Activated T-cell treated with anti-CD3 and anti-CD28 coated beads for 24 hours (primary cell): ENCODE data around the gene BPIFA3.
"Not testable (repeated sequence)": the region's sequence is repeated elsewhere in the genome, so short reads cannot be mapped to it uniquely, and the experiment has no call there.

Source experiments
- DNase-seq: peaks from one replicate; pipeline ENCODE4 v3.0.0-alpha.2; 2020; ENCODE audit warnings: low read depth

The BPIFA3 gene

GRCh38 chr20:33217052-33217451 lies at the start of gene BPIFA3:
BPIFA3 (plus strand) TSS chr20:33217352; CDS start chr20:33217537, 185 bp downstream.
- DNase-seq, result no peak

DNA sequence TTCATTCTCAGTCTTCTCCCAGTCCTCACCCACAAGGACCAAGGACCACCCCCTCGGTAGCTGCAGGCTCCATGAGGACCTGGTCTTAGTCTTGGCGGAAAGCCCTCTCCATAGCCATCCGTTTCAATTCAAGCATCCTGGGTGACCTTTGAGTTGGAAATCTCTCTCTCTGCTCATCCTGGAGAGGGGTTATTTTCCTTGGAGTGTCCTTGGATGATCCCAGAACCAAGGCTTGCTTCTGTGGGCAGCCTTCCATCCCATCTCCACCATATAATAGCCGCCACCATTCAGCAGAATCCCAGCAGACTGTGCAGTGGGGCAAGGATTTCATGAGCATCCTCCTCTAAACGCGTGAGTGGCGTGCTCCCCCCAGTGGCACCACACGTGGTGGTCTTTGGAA lies 49.3 kb upstream of the BPIFA3 start, which contains the start of gene BPIFA2:
Gene BPIFA2 (plus strand): TSS at position 301 of the 400 bp plus-strand sequence. CDS start 987 bp downstream, outside the sequence.
- DNase-seq, result no peak

DNA sequence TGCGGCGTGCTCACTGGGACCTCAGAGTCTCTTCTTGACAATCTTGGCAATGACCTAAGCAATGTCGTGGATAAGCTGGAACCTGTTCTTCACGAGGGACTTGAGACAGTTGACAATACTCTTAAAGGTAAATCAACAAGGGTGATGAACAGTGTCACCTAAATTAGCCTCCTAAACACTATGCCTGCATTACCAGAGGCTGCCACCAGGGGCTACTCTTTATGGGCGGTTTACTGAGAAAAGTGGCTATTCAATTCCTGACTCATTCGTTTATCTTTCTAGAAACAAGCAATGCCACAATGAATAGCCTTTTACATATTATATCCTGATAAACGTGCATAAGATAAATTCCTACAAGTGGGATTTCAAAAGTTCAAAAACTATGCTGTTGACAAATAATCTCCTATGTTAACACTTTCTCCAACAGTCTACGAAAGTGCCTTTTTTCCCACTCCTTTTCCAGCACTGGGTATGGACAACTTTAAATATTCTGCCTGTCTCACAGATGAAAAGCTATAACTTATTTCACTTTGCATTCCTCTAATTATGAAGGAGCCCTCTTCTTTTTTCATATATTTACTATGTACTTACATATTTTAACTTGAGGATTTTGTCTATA lies 47.9 kb upstream of the BPIFA3 start:
- DNase-seq, result no peak

DNA sequence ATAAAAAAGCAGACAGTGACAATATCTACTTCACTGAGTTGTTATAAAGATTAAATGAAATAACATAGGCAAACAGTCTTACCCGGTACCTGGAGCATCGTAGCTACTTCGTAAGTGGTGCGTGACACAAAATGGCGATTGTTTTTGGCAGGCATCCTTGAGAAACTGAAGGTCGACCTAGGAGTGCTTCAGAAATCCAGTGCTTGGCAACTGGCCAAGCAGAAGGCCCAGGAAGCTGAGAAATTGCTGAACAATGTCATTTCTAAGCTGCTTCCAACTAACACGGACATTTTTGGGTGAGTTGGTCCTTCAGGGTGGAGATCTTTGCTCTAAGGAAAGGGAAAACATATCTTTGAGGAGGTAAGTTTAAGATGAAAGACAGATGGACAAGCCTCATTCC lies 44.4 kb upstream of the BPIFA3 start:
- no peak for DNase-seq

GRCh38 chr20:33175123-33175522 lies 42.0 kb upstream of the BPIFA3 start:
- DNase-seq, result no peak

GRCh38 chr20:33176101-33176500 lies 41.1 kb upstream of the BPIFA3 start:
- no peak for DNase-seq

DNA sequence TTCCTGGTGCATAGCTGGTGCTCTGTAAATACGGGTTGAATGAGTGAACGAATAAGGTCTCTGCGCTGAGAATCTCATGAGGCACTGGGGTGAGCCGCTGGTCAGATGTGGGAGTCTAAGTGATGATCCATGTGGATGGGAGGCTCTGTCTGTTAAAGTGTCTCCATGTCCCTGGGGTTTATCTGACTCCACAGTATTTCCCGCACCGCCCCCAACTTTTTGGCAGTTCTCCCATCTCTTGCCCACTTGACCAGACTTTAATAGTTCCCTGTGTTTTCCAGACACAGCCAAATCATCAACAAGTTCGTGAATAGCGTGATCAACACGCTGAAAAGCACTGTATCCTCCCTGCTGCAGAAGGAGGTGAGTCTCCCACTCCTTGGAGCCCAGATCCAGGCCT lies 39.3 kb upstream of the BPIFA3 start:
- no peak for DNase-seq

DNA sequence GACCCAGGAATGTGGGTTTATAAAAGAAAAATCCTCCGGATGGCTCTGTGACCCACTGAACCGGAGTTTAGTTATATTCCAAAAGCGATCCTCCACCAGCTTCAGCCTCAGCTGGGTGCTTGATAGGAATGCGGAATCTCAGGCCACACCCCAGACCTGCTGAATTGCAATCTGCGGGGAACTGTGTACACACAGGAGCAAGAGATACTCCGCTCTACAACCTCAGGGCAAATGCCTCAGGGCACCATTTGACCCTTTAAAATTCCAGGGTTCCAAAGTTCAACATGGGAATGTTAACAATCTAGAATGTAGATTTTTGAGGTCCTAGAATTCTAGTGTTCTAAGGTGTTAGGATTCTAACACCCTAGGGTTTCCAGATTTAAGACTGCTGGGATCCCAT lies 38.4 kb upstream of the BPIFA3 start:
- DNase-seq, result no peak

DNA sequence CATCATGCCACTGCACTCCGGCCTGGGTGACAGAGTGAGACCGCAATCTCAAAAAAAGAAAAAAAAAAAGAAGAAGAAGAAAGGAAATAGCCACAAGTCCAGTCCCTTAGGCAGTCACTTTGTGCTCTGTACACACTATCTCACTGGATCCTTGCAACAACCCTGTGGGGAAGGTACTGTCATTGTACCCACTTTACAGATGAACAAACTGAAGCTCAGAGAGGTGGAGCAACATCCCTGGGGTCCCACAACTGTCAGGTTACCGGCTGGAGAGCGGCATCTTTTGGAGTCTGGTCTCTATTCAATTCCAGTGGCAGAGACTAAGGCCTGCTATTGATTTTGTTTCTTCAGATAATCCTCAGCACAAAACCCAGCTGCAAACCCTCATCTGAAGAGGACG lies 37.0 kb upstream of the BPIFA3 start:
- no peak for DNase-seq

DNA sequence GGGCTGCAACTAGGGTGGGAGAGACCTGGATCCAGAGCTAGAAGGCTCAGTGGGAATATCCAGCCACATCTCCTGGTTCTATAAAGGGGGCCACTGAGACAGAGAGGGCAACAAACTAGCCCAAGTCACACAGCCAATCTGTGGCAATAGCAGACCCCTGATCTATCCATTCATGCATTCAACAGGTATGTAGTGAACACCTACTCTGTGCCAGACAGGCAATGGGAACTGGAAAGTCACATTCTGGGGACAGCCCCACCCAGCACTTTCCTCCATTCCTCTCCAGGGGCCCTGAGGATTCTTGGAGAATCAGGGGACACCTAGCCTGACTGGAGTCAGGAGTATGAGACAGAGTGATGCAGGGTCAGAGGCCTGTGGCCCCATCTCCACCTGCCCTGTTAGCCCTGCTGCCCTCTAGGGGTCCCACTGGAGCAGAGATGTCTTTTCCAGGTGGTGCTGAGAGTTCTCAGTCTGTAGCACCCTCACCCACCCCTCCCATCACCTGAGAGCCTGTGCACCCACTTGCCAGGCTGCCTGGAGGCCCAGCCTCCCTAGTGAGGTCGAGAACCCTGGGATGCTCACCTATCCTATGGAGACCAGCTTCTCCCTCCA lies 35.6 kb upstream of the BPIFA3 start:
- no peak for DNase-seq

DNA sequence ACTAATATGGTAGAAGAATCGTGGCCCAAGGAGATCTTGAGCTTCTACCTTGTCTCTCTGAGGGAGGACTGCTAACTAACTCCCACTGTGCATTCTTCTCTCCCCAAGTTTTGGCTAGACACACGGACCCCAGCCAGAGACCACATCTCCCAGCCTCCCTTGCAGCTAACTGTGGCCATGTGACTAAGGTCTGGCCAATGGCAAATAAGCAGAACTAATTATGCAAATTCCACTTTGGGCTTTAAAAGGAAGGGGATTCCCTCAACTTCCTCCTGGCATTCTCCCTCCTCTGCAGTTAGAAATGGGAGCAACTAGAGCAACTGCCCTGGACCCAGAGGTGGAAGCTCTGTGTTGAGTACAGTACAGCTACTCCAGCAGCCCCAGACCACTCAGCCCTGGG lies 33.8 kb upstream of the BPIFA3 start:
- no peak for DNase-seq

- not testable (repeated sequence) for DNase-seq
Observed at GRCh38 chr20:33185031-33185590, 32.0 kb upstream of the BPIFA3 start.

DNA sequence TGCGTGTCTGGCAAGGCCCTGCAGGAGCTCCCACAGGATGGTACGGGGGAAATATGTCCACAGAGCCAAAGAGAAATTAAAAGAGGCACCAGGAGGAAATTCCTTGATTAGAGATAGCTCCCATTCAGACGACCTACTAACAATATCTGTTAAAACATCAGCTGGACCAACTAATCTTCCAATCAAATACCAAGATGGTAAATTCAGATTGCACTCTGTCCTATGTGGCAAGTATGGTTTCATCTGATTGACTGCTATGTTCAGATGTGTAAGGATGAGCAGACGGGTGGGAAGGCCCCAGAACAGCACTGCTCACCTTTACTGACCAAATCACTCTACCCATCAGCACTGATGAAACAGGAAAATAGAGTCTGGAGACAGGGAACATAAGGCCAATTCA lies 29.7 kb upstream of the BPIFA3 start:
- DNase-seq, result no peak

GRCh38 chr20:33188421-33188820 lies 28.7 kb upstream of the BPIFA3 start:
- DNase-seq, result no peak

GRCh38 chr20:33191484-33191883 lies 25.7 kb upstream of the BPIFA3 start:
- no peak for DNase-seq

DNA sequence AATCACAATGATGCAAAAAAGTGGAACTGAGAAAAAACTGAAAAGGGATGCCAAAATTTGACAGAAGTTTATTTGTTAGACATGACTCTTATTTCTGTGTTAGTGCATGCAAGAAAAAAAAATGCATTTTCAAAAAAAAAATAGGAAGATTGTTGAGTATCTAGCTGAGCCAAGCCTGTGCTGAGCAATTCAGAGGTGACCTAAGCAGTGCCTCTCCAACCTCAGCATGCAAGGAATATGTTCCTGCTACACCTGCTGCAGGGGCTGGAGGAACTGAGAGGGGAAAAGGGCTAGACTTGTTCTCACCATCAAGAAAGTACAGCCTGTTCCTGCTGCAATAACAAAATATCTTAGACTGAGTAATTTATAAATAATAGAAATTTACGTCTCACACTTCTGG lies 25.2 kb upstream of the BPIFA3 start:
- DNase-seq, result no peak

DNA sequence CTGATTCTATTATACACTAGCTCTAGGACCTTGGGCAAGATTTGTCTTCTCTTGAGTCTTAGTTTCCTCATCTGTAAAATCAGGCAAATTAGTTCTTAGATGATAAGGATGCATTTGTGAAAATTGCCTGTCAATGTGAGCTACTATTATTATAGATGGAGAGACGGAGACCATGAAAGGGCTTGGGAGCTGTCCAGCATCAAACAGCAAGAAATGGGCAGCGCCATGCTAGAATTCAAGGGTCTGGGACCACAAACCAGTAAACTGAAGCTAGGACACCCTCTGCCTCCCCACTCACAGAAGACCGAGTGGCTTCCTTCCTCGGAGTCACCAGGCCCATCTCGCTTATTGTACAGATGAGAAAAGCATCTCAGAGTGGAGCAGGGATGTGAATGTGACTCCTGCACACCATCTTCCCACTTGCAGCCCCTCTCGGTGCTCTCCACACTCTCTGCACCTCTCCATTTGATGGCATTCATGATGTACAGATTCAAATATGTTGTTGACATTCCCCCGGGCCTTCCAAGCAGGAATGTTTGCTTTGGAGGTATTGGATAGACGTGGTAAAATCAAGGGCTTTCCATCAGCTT lies 24.1 kb upstream of the BPIFA3 start:
- DNase-seq, result no peak

GRCh38 chr20:33199026-33199425 lies 18.1 kb upstream of the BPIFA3 start:
- DNase-seq, result no peak

- DNase-seq, result no peak
Observed at GRCh38 chr20:33202451-33202850, 14.7 kb upstream of the BPIFA3 start.

GRCh38 chr20:33203444-33203843 lies 13.7 kb upstream of the BPIFA3 start:
- no peak for DNase-seq

- DNase-seq, result no peak
Observed at GRCh38 chr20:33209789-33210188, 7.4 kb upstream of the BPIFA3 start.

DNA sequence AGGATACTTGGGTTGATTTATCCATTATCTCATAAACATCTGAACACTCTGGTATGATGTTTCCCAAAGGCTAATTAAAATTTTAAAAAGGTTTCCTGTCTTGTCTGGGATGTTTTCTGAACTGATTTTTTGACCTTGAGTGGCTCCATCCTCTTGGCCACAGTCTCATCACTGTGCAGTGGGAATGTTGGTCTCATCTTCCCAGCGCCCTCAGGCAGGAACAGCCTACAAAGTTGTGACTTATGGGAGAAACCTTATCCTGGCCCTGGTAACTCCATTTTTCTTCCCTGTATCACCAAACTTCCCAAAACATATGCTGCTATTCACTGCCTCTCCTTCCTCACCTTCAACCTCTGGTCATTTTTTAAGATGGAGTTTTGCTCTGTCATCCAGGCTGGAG lies 6.8 kb upstream of the BPIFA3 start:
- no peak for DNase-seq

- DNase-seq, result no peak
Observed at GRCh38 chr20:33211817-33212424, 5.2 kb upstream of the BPIFA3 start.
